Ramos (cell line): ENCODE measurements around the gene ETNK1.
"Not testable (repeated sequence)": the region's sequence is repeated elsewhere in the genome, so short reads cannot be mapped to it uniquely, and the experiment has no call there.

Source experiments
- in situ Hi-C: fragments of 300-500 bp; cut with MboI; formaldehyde crosslinking; loops from one replicate; pipeline ENCODE4 v1.14.3; 2022; ENCODE audit warnings: low sequenced_read_pairs; ENCODE audit not compliant: unreplicated experiment

Gene ETNK1

GRCh38 chr12:22684140-22685118 lies 59.5 kb downstream of the ETNK1 start:
- in situ Hi-C loops = no loop called here

- in situ Hi-C loops = no loop called here
Observed at GRCh38 chr12:22686193-22686592, 61.2 kb downstream of the ETNK1 start.

GRCh38 chr12:22687361-22688076 lies 62.5 kb downstream of the ETNK1 start:
- in situ Hi-C loops = no loop called here

GRCh38 chr12:22689876-22690275 lies 64.9 kb downstream of the ETNK1 start:
- in situ Hi-C loops = no loop called here

GRCh38 chr12:22691319-22691718 lies 66.3 kb downstream of the ETNK1 start:
- in situ Hi-C loops = no loop called here

DNA sequence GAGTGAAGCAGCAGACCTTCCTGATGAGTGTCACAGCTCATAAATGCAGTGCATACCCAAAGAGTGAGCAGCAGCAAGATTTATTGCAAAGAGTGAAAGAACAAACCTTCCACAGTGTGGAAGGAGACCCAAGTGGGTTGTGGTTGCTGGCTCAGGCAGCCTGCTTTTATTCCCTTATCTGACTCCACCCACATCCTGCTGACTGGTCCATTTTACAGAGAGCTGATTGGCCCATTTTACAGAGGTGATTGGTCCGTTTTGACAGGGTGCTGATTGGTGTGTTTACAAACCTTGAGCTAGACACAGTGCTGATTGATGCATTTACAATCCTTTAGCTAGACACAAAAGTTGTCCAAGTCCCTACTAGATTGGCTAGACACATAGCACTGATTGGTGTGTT lies 67.5 kb downstream of the ETNK1 start:
- in situ Hi-C loops = not testable (repeated sequence)

DNA sequence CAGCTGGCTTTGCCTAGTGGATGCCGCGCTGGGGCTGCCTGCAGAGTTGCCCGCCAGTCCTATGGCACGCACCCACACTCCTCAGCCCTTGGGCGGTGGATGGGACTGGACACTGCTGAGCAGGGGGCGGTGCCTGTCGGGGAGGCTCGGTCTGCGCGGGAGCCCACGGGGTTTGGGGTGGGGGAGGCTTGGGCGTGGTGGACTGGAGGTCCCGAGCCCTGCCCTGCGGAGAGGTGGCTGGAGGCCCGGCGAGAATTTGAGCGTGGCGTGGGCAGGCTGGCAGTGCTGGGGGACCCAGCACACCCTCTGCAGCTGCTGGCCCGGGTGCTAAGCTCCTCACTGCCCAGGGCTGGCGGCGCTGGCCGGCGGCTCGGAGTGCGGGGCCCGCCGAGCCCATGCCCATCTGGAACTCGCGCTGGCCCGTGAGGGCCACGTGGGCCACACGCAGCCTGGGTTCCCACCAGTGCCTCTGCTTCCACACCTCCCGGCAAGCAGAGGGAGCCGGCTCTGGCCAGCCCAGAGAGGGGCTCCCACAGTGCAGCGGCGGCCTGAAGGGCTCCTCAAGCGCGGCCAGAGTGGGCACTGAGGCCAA lies 68.1 kb downstream of the ETNK1 start:
- in situ Hi-C loops = no loop called here

DNA sequence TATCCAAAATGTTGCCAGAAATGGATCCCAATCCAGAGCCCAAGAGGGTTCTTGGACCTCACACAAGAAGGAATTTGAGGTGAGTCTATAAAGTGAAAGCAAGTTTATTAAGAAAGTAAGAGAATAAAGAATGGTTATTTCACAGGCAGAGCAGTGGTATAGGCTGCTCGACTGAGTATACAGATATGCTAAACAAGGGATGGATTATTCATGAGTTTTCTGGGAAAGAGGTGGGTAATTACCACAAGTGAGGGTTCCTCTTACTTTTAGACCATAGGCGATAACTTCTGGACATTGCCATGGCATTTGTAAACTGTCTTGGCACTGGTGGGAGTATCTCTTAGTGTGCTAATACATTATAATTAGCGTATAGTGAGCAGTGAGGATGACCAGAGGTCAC lies 73.6 kb downstream of the ETNK1 start:
- in situ Hi-C loops = no loop called here

DNA sequence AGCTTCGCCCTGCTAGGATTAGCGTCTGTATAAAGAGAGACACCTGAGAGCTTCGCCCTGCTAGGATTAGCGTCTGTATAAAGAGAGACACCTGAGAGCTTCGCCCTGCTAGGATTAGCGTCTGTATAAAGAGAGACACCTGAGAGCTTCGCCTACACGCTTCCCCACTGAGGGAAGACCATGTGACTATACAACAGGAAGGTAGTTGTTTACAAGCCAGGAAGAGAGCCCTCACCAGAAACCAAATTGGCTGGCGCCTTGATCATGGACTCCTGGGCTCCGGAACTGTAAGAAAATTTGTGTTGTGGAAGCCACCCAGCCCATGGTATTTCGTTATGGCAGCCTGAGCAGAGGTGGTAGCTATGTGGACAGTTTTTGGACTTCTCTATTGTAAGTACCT lies 74.7 kb downstream of the ETNK1 start:
- in situ Hi-C loops = not testable (repeated sequence)

- in situ Hi-C loops = no loop called here
Observed at GRCh38 chr12:22700106-22700505, 75.1 kb downstream of the ETNK1 start.

DNA sequence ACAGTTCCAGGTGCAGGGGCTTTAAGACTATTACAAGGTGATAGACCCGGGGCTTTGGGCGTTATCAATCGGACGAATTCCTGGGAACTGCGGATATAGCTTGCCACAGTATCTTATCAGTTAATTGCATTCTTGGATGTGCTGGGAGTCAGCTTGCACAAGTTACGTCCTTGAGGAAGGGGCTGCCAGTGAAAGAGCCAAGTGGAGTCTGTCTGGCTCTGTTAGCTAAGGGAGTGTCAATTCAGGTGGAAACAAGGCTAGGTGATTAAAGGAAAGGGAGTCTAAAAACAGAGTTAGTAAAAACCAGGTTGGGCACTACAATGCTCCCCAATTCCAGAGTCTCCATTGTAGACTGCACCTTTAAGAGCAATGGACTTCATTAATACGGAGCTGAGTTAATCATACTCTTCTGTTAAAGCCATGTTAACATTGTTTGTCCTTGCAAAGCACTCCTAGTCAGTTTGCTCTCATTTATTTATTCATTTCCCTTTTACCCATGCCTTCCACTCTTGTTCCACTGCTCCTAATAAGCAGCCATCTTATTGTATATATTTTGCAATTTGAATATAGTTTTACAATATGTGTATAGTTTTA lies 76.3 kb downstream of the ETNK1 start:
- in situ Hi-C loops = not testable (repeated sequence)

GRCh38 chr12:22702690-22703089 lies 77.7 kb downstream of the ETNK1 start:
- in situ Hi-C loops = no loop called here

DNA sequence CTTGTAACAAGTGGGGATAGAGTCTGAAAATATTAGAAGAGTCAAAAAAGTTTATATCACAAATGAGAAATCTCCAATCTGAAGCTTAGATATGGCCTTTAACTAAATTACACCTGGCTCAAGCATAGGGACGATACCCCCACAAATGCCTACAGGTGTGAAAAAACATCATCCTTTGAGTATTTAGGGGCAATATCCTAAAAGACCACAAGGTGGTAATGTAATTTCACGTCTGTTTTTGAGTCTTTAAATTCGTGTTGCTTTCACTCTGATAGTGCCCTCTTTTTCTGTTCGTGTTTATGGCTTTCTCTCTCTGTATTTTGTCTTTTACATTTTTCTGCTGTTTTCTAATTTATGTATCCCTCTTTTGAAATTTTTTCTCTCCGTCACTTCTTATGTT lies 84.3 kb downstream of the ETNK1 start:
- in situ Hi-C loops = no loop called here

GRCh38 chr12:22712083-22712482 lies 87.1 kb downstream of the ETNK1 start:
- in situ Hi-C loops = no loop called here

DNA sequence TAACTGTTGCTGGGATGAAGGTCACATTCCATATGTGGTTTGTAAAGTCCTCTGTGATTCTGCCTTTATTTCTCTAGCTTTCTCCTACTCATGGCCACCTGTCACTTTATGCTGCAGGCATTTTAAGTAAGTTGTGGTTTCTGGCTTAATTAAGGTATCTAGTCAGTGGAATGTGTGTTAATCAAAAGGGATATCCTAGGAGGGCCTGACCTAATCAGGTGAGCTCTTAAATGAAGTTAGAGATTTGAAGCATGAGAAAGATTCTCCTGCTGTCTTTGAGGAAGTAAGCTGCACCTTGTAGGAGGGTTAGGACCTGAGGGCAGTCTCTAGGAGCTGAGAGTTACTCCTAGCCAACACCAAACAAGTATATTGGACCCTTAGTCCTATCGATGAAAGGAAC lies 90.3 kb downstream of the ETNK1 start:
- in situ Hi-C loops = no loop called here

DNA sequence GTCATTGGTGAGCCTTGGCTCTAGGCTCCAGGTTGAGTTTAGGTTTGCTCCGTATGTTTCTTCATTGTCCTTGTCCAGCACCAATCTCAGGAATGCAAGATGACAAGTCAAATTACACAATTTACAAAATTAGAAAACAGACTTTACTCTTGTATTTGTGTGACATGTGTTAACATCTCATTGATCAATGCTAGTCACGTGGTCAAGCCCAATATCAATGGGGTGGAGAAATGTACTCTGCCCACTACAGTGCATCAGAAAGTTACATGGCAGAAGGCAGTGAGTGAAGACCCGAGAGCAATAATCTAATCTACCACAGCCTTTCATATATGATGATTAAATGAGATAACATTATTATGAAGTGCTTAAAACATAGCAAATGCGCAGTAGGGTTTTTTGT lies 94.8 kb downstream of the ETNK1 start:
- in situ Hi-C loops = no loop called here

DNA sequence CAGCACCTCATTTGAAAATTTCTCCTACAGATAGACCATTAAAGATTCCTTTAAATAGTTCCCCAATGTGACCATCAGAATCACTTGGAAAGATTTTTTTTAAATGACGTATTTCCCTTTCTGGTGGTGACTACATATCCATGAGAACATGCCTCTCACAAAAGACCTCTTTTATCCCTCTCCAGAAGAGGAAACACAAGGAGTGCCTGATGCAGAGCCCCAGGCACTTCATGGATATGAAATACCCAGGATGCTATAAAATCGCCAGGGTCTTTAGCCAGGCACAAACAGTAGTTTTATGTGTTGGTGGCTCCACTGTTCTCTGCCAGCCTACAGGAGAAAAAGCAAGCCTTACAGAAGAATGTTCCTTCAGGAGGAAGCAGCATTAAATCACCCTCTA lies 97.1 kb downstream of the ETNK1 start:
- in situ Hi-C loops = no loop called here

- in situ Hi-C loops = no loop called here
Observed at GRCh38 chr12:22722779-22723178, 97.8 kb downstream of the ETNK1 start.

- in situ Hi-C loops = no loop called here
Observed at GRCh38 chr12:22728987-22729386, 104.0 kb downstream of the ETNK1 start.

DNA sequence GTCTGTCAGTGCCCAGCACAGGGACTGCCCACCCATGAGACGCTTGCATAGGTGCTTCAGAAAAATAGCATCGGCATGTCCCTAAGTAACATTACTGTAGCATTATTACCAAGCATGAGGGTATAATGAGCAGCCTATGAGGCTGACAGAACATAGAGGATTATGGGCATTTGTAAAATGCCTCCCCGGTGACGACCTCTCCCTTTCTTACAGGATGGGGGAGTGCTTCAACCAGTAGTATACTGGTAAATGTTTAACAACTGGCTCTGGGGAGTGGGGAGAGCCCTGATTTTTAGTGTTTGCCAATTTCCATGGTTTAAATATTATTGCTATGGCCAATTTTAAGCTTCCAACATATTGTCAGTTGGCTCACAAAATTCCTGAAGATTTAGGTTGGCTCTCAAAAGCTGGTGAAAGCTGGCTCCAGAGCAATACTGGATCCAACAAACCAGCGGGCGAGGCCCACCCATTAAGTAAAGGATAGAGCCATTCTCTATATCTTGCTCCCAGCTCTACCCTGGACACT lies 104.5 kb downstream of the ETNK1 start:
- in situ Hi-C loops = no loop called here
